GM21367 (cell line): Measurements from ENCODE around the gene EMILIN3.

Experiments used
- ATAC-seq: cut with Tn5 transposase; IDR thresholded peaks from one replicate; pipeline ENCODE4 v1.9.1; 2021; ENCODE audit not compliant: unreplicated experiment

EMILIN3 gene

DNA sequence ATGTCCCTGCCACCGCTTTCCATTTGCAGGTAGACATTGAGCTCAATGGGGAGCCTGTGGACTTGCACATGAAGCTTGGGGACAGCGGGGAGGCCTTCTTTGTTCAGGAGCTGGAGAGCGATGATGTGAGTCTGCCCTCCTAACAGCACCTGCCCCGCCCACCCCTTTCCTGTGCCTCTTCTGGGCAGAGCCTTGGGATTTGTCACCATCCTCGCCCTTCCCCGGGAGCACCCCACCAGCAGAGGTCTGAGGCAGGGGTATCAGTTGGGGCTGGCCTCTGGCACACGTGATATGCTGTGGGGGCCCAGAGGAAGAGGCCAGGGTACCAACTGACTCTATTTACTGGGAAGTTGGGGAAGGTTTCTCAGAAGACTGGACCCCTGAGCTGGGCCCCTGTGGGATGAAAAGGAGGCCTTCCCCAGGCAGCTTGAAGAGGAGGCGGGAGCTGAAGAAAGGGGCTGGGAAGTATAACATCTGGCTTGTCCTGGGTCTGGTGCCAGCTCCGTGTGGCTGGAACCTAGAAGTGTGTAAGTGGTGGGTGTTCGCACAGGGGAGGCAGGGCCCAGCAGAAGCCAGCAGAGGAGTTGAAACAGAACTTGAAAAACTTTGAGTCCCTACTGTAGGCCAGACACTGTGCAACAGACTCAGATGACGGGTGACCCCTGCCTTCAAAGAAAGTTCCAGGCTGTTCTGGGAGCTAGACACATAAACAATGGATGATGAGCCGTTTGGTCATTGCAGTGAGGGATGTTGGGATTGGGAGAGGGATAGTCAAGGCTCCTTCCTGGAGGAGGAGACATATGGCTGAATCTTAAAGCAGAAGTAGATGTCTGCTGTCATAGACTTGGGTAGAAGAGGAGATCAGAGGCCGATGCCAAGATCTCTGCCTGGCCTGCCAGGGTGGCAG lies 18.8 kb downstream of the EMILIN3 start:
- ATAC-seq, result no peak

DNA sequence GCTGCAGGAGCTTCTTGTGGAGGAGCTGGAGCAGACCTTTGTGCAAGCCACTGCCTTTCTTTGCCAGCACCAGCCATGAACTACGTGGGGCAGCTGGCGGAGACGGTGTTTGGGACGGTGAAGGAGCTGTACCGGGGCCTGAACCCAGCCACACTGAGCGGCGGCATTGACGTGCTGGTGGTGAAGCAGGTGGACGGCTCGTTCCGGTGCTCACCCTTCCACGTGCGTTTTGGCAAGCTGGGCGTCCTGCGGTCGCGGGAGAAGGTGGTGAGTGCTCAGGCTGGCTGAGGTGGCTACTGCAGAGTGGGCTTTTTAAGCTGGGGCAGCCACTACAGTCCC lies 20.9 kb downstream of the EMILIN3 start:
- no peak for ATAC-seq

DNA sequence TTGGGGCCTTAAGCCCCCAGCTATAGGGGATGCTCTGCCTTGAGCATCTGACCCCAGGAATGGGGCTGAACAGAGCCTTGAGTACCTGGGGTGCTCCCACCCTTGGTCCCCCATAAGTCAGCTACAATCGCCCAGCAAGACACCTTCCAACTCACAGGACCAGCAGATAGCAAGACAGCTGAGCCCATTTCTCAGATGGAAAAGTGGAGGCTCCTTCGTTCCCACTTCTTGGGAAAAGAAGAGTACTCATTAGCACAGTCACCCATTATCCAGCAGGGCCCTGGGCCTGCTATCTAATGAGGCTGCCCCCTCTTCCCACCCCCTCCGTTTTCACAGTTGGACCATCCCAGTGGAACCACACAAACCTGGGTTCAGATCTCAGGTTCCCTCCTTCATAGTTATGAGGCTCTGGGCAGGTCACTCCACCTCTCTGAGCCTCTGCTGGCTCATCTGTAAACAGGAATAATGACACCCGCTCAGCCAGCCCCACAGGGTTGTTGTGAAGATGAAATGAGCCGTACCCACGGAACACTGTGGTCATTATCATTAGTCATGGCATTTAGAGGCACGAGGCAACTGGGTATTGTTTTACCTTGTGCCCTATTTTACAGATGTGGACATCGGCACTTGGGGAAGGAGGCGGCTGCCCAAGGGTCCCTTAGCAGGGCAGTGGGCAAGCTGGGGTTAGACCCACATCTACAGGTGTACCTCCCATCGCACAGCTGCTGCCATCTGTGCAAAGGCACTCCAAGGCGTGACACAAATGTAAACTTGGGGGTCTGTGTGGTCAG lies 21.5 kb downstream of the EMILIN3 start:
- no peak for ATAC-seq

DNA sequence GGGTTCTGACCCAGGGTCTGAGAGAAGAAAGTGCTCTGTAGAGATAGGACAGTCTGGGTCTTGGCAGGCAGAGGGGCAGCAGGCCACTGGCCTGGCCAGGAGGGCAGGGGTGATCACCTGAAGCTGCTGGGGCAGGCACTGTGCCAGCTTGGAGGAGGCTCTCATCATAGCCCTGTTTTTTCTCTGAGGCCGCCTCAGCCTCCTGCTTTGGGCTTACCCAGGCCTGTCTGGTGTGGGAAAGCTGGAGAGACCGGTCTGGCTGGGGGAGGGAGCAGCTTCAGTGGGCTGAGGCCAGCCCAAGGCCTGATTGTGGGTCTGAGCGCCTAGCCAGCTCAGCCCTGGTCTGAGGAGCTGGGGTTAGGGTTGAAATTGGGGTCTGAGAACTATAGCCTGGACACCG lies 22.1 kb downstream of the EMILIN3 start:
- no peak for ATAC-seq

DNA sequence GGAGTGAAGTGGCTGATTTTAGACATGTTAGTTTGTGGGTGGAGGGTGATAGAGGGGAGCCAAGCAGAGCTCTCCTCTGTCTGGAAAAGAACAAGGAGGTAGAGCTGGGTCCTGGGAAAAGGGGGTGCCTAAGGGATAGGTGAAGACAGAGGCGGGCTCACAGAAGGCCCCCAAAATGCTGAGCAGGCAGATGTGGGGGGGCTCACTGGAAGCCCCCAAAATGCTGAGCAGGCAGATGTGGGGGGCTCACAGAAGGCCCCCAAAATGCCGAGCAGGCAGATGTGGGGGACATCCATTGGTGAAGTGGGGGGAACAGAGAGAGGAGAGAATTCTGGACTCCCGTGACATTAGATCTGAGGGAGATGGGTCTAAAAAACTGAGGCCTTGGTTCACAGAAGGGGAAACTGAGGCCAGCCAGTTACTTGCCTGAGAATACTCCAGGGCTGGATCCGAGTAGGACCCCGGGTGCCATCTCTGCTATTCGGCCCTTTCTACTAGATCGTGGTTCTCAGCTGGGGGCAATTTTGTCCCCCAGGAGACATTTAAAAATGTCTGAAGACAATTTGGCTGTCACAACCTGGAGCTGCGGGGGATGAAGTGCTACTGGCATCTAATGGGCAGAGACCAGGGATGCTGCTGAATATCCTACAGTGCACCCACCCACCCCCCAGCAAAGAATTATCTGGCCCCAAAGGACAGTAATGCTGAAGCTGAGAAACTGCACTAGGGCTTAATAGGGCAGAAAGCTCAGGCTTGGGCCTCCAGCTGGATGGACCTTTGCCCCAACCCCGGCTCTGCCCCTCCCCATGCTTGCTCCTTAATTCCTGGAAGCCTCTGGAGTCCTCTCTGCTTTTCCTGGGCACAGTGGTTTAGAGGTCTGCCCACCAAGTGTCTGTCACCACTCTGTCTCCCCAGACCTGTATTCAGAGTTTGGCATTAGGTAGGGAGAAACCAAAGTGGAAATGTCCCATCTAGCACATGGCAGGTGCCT lies 23.8 kb downstream of the EMILIN3 start:
- ATAC-seq, result no peak

DNA sequence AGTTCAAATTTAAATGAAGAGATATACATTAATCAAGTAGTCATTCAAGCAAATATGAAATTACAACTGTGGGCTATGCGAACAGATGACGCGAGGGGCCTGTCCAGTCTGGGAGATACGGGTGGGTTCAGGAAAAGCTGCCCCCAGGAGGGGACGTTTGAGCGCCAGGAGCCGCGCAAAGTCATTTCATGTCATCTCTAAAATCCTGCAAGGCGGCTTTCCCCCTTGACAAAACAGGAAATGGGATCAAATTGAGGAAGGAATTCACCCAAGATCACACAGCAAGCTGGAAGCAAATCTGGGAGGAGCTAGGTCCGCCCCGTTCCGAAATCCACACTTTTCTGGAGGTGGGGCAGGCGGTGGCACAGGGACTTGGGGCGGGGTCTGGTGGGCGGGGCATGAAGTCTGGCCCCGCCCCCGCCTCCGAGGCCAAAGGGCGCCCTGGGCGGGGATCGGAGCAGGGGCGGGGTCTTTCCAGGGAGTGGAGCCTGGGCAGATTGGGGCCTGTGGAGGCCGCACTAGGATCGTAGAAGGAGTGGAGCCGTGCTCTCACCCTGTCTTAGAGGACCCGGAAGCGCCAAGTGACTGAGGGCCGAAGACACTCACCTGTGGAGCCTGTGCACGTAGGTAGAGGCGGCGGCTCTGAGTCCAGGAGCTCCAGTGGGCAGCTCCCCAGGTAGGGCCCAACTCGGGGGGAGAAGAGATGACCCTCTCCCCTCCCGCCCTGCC lies 26.1 kb downstream of the EMILIN3 start, which contains the start of gene LPIN3:
Gene LPIN3 (plus strand): TSS at position 495 of the 729 bp plus-strand sequence. CDS start 4,983 bp downstream, outside the sequence.
- no peak for ATAC-seq

DNA sequence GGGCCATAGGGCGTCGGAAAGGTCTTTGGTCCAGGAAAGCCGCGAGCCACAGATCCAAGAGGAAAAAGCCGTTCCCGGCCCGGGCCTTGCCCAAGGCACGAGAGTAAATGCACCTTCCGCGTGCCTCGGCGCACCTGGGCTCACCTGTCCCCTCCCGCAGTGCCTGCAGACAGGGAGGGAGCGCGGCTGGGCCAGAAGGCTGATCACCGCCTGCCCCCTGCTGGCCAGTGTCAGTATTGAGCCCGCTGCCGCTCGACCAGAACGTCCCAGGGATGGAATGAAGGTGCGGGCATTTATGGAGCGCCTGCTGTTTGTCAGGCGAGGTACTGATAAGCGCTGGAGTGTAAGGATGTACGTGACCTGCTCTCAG lies 26.7 kb downstream of the EMILIN3 start:
- ATAC-seq, result peak; percentile 55

DNA sequence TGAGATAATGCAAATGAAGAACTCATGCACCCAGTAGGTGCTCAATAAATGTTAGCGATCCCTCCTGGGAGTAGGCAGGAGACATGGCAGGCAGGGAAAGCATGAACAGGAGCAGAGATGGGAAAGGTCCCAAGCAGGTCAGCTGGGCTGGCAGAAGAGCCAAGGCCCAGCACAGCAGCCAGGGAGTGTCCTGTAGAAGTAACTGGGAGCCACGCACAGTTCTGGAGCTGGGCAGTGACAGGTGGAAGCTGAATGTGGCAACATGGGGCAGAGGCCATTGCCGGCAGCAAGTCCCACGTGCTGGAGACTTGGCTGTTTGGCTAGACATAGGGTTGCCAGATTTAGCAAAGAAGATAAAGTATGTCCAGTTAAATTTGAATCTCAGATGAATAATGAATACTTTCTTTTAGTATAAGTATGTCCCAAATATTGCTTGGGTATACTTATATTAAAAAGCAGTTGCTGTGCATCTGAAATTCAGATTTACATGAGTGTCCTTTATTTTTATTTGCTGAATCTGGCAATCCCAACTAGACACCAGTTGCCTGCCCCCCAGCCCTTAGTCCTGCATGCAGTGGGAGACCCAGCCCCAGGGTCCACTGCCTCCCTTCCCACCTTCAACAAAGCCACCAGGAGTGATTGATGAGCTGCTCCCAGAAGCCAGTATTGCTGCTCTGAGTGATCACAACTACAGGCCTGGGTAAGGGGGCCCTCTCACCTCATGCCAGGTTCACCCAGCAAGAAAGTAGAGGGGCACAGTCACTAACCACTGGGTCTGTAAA lies 29.7 kb downstream of the EMILIN3 start:
- no peak for ATAC-seq

DNA sequence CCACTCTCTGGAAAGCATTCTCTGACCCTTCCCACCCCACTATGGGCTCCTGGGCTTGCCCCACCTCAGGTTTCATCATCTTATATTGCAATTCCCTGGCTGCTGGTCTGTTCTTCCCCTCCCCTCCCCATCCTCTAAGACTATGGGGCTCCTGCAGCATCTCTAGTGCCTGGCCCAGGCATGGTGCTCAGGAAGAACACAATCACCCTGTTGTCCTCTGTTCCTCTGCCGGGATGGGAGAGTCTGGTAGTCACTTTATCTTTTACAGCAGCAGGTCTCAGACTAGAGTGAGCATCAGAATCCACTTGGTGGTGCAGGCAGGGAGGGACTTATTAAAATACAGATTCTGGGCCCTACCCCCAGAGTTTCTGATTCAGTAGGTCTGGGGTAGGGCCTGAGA lies 31.0 kb downstream of the EMILIN3 start:
- ATAC-seq, result no peak

DNA sequence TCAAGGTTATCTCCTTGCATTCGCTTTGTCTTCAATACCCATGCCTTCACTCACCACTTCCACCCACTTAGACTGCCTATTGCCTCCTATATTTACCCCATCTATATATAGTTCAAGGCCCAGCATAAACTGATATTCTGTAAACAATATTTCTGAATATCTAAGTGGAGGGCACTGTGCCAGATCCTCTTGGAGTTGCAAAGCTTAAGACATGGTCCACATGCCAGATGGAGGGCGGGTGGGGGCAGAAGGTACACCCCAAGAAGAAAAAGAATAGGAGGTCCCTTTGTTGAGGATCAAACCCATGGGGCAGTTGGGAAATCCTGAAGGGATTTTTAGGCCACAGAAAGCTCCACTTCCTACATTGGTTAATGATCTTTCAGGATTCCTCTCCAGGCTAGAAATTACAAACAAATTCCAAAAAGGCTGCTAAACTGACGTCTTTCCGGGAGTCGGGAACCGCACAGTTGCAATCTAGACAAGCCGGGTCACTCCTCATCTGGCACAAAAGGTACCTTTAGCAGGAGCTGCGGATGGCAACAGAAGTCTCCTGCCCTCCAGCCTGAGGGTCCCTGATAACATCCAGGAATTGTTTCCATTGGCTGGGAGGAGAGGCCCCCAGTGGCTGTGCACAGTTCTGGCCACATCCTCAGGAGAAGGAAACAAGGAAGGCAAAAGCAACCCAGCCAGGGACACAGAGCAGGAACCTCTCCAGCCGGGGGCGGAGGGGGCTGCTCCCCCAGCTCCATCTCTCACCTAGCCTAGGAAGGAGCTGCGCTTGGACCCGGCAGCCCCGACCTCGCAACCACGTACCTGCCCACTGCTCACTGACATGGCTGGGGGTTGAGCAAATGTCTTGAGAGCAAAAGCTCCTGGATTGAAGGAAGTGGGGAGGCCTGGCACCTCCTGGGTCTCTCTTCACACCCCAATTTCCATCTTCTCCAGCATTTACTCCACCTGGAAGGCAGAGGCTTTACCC lies 31.9 kb downstream of the EMILIN3 start:
- ATAC-seq, result no peak

DNA sequence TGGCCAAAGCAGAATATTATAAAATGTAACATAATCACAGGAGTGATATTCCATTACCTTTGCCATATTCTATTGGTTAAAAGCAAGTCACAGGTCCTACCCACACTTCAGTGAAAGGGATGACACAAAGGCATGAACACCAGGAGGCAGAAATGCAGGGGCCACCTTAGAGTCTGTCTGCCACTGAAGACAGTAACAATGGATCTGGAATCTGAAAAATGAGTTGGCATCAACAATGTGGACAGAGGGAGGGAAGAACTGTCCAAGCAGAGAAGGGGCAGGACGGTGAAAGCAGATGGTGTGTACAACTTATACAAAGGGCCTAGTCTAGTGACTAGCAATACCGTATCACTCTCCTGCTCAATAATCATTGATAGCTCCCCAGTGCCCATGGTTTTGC lies 32.6 kb downstream of the EMILIN3 start:
- no peak for ATAC-seq

DNA sequence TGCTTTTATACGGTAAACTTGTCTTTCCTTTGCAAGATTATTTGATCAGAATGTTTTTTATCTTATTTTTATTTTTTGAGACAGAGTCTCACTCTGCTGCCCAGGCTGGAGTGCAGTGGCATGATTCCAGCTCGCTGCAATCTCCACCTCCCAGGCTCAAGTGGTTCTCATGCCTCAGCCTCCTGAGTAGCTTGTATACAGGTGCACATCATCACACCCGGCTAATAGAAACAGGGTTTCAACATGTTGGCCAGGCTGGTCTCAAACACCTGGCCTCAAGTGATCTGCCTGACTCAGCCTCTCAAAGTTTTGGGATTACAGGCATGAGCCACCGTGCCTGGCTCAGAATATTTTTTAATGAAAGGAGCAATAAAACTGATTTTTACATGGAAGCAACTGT lies 34.9 kb downstream of the EMILIN3 start:
- ATAC-seq, result no peak

DNA sequence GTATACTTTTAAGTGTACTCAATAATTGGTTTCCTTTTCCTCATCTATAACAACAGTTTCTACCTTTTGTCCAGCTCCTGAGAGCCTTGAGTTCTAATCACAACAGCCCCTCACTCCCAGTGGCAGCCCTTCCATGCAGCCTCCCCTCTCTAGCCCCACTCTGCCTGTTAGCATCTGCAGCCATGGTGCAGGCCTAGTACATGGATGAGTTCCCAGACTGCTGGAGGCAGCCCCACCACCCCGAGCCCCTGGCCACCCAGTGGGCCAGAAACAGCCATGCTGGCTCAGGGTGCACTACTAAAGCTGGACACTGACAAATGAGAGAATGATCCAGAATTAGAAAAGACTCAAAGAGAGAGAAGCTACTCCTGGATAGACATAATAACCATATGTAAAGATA lies 35.7 kb downstream of the EMILIN3 start:
- ATAC-seq, result no peak

DNA sequence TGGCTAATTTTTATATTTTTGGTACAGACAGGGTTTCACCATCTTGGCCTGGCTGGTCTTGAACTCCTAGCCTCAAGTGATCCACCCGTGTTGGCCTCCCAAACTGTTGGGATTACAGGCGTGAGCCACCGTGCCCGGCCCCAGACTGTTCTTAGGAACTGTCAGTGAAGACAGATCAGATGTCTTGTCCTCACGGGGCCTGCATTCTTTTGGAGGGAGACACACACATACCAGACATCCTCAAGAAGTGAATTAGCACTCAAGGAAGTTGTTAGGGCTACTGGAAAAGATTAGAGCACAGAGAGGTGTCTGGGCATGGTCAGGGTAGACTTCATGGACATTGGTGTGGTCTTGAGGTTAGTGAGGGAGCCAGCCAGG lies 36.3 kb downstream of the EMILIN3 start:
- no peak for ATAC-seq

DNA sequence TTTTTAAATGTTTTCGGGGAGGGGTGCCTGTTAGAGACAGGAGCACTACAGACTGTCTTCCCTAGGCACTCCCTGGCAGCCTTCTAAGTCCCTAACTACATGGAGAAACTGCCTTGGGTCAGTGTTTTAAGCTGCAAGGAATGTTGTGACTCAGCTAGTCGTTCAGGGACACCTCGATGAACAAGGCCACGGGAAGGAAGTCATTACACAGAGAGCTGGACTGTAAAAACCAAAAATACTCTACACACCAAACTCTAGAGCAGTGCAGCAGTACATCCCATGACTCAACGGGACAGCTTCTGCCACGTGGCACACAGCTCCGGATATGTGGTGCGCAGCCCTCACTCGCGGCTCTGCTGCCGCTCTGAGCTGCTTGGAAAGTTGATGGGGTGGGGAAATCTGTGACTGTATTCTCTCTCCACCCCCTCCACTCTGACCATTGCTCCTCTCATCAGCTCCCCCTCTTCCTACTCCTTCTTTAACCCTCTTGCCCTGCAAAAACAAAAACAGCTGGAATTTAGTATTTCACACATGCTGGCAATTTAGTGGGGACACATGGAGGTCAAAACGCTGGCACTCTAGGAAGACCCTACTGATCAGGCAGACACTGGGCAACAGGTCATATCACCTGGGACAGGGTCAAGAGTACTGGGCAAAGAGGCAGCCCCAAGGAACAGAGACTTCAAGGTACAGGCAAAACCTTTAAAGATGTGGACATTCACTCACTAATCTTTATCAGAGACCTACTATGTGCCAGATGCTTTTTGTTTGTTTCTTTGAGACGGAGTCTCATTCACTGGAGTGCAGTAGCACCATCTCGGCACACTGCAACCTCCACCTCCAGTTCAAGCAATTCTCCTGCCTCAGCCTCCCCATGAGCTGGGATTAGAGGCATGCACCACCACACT lies 36.9 kb downstream of the EMILIN3 start:
- ATAC-seq, result no peak

DNA sequence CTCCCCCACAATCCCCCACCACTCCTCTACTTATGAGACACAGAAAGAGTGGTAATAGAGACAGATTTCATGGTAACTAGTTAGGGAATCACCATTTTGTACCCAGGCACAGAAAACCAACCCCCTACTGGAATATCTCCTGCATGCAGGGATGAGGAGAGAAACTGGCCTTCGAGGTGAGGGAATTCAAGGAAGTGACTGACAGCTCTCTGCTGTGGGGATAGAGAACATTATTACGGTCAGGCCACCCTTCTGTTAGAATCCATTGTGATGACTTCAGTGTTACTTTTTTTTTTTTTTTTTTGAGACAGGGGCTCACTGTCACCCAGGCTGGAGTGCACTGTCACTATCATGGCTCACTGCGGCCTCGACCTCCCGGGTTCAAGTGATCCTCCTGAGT lies 39.4 kb downstream of the EMILIN3 start:
- ATAC-seq, result no peak

DNA sequence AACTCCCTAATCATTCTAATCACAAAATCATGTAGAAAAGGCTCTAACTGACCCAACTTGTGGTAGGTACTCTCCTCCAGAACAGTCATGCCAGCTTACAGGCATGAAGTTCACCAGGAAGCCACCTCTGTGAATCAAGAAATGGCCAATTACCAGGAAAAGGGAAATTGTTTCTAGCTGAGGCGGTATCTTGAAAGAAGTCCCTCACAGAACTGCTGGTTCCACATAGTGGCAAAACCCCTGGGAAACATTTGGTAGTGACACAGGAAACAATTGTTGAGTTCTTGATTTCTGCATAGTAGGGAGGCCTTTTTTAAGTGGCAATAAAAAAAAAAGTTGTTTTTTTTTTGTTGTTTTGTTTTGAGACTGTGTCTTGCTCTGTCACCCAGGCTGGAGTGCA lies 45.6 kb downstream of the EMILIN3 start:
- ATAC-seq, result no peak
